Stimulated activated CD4-positive, alpha-beta T cell treated with anti-CD3 and anti-CD28 coated beads, Interleukin-2, amount 100 ng/mL, for 48 hours (primary cell): ENCODE data around the gene GSG1L2.
"Not testable (repeated sequence)": the region's sequence is repeated elsewhere in the genome, so short reads cannot be mapped to it uniquely, and the experiment has no call there.

Experiments used
- DNase-seq, 2 donors: peaks; one replicate each; pipeline ENCODE4 v3.0.0-alpha.2; 2020

GSG1L2 gene

DNA sequence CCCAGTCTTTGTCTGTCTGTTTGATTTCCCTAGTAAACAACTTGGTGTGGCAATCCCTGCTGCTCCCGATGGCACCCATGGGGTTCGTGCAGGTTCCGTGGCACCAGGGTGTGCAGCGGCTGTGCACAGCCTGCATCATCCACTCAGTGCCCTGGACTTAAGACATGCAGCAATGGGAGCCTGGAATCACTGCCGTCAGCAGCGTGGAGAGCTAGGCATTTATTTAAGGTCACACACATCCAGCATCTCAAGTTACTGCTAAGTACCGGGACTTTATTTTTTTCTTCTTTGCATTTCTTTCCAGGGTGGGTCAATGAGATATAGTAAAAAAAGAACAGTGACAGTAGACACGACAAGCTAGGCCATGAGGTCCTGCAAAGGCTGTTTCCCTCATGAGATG, 33.3 kb downstream of the GSG1L2 start:
- DNase-seq, result no peak

DNA sequence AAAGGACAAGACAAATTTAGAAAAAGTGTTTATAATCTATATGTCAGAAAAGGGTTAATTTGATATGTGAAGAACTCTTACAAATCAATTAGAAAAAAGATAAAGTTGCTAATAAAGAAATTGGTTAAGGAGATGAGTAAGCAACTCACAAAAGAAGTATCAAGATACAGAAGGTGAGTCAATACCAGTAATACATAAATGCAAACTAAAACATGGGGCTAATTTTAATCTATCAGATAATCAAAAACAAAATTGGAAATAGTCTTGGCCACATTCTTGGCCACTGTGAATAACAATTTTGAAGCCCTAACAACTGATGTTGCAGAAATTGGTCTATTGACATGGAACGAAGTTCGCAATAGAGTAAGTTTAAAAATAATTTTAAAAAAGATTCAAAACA, 37.3 kb downstream of the GSG1L2 start:
- no peak for DNase-seq

DNA sequence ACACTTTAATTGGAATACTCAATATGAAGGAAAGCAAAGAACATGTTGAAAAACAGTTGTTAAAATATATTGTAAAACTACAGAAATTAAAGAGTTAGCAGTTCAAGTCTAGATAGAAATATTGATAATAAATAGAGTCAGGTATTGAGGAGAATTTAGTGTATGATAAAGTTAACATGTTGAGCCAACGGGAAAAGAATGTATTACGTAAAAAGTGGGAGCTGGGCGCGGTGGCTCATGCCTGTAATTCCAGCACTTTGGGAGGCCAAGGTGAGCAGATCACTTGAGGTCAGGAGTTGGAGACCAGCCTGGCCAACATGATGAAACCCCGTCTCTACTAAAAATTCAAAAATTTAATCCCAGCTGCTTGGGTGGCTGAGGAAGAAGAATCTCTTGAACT, 38.4 kb downstream of the GSG1L2 start:
- not testable (repeated sequence) for DNase-seq

DNA sequence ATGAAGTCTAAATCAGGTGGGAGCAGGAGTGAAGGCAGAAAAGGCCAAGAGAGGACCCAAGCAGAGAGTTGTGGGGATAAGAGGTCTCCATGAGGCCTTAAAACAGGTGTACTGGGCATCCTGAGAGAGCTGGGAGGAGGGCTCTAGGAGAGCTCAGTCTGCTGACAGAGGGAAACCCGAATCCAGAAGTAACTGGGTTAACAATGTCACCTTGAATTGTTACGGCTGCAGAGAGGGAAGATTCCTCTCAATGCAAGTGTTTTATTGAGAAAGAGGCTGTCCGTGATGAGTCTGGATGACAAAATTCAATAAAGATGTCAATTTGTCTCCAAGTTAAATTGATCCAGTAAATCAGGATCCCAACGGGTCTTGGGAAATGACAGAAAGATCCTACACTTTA, 38.8 kb downstream of the GSG1L2 start:
- DNase-seq, result no peak

DNA sequence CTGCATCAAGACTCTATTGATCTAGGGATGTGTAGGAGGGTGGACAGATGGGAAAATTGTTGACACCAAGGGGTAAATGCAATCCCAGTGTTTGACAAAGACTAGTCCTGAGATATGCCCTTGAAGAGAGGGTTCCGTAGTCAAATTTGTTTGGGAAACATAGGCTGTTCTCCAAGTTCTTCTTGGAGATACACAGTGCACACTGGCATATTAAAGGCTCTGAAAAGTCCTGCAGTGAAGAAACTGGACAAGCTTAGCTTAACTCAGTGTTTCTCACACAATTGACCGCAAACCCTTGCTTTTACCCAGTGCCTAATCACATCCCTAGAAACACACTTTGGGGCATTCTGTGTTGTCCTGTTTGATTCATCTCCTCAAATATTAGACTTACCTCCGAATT, 41.3 kb downstream of the GSG1L2 start:
- DNase-seq, result no peak

DNA sequence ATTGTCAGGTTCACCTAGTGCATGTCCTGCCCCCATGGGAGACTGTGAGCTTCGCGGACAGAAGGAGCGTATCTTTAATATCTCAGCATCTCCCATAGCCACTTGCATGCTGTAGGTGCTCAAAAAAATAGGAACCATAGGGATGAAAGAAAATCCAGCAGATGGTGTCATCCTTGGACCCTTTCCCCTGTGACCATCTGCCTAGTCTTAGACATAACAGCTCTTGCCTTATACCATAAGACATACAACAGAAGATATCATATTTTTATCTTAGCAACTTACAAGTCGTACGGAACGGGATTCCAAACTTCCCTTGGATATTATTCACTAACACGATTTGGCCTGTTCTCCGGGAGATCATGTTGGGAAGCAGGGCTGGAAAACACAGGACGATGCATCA, 45.0 kb downstream of the GSG1L2 start:
- no peak for DNase-seq

DNA sequence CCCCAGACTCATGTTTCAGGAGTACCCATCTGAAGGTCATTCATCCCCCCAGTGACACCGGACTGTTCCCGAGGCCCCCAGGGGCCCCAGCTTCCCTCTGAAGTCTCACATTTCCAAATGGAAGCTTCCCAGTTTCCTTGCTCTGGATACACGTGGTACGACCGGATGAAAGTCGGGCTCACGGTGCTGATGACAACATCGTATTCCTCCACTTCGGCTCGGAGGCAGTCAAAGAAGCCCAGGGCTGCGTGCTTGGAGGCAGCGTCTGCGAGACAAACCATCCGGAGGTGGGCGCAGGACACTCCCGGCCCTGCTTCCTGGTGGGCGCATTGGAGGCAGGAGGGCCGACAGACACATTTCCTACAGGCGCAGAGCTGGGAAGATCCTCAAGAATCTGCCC, 49.2 kb downstream of the GSG1L2 start:
- DNase-seq, result no peak

DNA sequence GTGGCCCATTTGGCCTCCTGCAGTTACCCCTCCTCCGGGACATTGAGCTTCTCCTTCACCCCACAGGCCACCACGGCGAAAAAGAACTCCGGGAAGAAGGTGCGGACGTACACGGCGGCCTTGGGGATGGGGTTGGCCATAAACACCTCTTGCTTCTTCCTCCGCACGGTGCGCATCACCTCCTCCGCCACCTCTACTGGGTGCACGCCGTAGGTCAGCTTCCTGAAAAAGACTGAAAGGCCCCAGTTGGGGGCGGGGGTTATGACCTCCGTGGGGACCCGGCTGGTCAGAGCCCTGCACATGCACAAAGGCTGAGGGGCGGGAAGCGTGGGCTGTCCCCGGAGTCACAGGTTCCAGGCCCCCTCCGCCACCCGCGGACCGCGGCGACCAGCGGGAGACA, 50.4 kb downstream of the GSG1L2 start:
- DNase-seq, result no peak

DNA sequence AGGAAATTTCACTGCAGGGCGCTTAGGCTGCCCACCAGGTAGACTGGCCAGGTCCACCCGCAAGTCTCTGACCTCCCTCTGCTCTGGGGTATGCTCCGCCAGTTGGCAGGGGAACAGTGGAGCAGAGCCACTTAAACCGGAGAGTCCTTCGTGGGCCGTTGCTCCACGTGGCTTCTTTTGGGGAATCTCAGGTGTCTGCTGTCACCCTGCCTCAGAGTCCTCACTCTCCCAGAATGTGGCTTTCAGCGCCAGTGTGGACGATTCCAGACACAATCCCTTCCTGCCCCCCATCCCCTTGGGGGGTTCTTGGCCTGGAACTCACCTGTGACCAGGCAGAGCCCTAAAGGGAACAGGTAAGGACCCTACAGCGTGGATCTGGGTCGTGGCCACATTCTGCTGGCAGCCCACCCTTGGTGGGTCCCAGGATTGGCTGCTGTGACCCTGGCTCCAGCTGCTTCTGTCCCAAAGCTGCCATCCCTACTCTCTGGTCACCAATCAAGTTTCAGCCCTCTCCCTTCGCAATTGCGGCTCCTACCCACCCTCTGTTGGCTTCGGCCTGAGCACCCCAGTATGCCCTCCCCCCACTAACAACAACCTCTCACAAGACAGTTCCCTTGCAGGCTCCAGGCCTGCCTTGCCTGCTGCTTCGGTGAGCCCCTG, 52.7 kb downstream of the GSG1L2 start:
- DNase-seq, result no peak

DNA sequence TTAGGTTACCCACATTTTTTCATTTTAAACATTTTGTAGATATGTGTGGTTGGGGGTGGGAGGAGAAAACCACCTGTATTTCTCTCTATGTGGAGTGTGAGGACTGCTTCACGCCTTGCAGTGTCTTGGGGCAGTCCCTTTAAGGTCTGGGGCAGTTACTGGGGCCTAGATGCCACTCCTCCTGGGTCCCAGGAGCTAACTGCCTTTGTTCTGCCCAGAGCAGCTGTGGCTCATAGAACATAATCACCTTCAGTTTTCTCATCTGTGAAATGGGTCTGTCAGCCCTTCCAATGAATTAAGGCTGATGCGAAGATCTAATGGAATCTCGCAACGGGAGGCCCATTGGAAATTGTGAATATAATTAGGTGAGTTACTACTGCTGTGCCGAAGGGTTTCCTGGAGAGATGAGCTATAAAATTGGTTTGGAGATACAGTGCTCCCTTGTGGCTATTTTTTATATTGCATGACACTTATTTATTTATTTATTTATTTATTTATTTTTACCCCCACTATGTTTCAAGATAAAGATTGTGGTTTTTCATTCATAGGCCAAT, 53.4 kb downstream of the GSG1L2 start:
- no peak for DNase-seq

DNA sequence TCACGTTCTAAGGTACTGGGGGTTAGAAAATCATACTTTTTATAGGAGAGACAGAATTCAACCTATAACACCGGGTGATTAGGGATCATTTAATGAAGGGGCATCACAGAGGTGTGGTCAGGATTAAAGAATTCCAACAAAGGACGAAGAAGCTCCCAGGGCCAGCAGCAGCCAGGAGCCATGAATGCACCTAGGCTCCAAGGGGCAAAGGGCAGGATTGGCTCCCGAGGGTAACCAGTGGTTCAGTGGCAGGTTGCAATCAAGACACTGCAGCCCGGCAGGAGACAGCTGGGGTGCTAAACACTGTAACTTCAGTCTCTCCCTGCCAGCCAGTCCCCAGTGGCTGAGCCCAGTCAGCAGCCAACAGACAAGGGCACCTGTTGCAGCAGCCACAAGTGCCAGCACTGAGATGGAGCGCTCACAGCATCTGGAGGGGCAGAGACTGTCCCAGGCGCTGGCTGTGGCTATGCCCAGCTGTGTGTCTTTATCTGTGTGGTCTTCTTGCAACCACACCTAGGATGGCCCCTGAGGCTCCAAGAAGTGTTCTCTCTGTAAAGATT, 54.4 kb downstream of the GSG1L2 start:
- no peak for DNase-seq

DNA sequence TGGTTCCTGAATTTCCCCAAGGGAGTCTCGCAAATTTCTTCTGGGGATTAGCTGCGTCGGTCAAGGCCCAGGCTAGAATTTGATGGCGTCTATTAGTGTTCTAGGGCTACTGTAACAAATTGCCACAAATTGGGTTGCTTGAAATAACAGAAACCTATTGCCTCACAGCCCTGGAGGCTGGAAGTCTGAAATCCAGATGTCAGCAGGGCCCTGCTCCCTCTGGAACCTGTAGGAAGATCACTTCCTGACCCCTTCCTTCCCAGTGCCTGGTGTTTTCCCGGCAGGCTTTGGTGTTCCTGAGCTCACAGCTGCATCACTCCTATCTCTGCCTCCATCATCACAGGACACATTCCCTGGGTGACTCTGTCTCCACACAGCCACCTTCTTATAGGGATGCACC, 54.9 kb downstream of the GSG1L2 start:
- DNase-seq, result no peak

DNA sequence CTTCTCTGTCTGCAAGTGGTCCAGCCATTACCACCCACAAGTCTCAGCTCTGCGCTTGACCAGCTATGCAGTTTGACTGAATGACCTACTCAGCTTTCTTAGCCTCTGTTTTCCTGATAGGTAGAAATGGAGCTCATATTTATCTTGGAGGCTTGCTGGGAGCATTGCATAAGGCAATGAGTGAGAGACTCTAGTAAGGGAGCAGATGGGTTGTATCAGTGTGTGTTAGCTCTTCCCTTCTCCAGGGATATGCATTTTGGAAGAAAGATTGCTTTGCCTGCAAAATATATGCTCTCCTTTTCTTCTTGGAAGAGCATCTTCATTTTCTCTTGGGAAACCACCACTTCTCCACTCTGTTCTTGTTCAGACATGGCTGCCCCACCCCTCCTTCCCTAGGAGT, 56.6 kb downstream of the GSG1L2 start:
- no peak for DNase-seq

DNA sequence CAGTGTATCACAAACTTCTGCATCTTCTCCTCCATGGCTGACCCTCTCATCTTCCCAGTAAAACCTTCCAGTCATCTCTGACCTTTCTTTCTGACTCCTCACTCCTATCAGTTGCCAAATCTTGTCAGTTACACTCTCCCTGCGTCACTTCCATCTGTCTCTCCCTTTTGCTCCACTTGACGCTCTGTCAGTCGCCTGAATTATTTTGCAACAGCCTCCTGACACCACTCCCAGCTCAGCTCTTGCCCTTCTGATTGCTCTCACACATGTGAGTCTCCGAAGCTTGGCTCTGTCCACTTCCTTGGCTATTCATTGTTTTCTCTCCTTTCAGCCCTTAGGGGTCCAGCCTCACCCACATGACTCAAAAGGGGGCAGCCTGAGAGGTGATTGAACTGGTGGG, 58.2 kb downstream of the GSG1L2 start:
- no peak for DNase-seq

DNA sequence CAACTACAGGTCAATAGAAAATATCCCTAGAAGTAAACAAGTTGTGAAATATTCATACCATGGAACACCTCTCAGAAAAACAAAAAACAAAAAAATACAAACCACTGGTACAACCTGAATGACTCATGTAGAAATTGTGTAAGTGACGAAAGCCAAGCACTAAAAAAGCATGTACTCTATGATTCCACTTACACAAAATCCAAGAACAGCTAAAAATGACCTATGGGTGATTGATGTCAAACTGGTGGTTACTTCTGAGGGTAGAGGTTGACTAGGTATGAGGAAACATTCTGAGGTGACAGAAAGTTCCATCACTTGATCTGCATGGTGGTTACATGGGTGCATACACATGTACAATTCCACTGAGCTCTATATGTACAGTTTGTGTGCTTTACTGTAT, 61.6 kb downstream of the GSG1L2 start:
- no peak for DNase-seq

DNA sequence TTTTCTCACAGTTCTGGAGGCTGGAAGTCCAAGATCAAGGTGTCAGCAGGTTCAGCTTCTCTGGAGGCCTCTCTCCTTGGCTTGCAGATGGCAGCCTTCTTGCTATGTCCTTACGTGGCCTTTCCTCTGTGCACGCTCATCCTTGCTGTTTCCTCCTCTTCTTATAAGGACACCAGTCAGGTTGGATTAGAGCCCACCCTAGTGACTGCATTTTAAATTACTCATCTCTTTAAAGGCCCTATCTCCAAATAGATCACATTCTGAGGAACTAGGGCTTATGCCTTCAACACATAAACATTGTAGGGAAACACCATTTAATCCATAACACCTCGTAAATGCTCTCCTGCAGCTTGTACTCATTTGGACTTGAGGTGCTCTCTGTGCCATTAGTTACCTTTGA, 66.8 kb downstream of the GSG1L2 start:
- no peak for DNase-seq
